PC-3 (cell line): ENCODE measurements around the gene RNU5D-1. TPM values are rescaled to one million over a fixed set of nuclear protein-coding genes. Genes with fewer than 3 reads are reported as not detected.

Source experiments
- ATAC-seq: fragments of 200-7000 bp; cut with Tn5 transposase; 2 replicates; pipeline ENCODE4 v1.9.1; 2020; ENCODE audit warnings: mild to moderate bottlenecking, moderate library complexity
- BruUV-seq: library from RNA; stranded (reverse); fragments of 400-500 nt; replicated peaks from 2 replicates; lab custom pipeline; 2021; lab: Mats Ljungman, UMichigan
- CTCF ChIA-PET: fragments of 300-600 bp; sonication (Branson Sonifier 250); formaldehyde crosslinking; loops from one replicate; lab custom pipeline; 2022; ENCODE audit warnings: antibody characterized with exemption; lab: Charles Lee
- POLR2A ChIA-PET: fragments of 300-600 bp; sonication (Branson Sonifier 250); formaldehyde crosslinking; loops from one replicate; lab custom pipeline; 2022; ENCODE audit warnings: antibody characterized with exemption; ENCODE audit not compliant: unreplicated experiment; lab: Charles Lee
- DNase-seq: peaks from one replicate; pipeline ENCODE4 v3.0.0-alpha.2; 2015
- H2AFZ ChIP-seq: fragments of 300-600 bp; sonication (generic); 2 replicates; pipeline ENCODE4 v1.6.0; 2016; ENCODE audit warnings: antibody characterized with exemption, low read length
- H3F3A ChIP-seq: fragments of 300-600 bp; sonication (generic); one replicate; pipeline ENCODE4 v1.6.0; 2017; ENCODE audit warnings: antibody characterized with exemption, low read length, control low read depth, mild to moderate bottlenecking; ENCODE audit not compliant: unreplicated experiment
- H3K27ac ChIP-seq: fragments of 300-600 bp; sonication (generic); 2 replicates; pipeline ENCODE4 v1.5.1; 2016; ENCODE audit warnings: mild to moderate bottlenecking, low read length
- H3K27me3 ChIP-seq: fragments of 300-600 bp; sonication (generic); 2 replicates; pipeline ENCODE4 v1.6.1; 2016; ENCODE audit warnings: low read length, mixed read lengths
- H3K36me3 ChIP-seq: fragments of 300-600 bp; sonication (generic); 2 replicates; pipeline ENCODE4 v1.6.1; 2016; ENCODE audit warnings: low read depth, mixed run types, low read length, mixed read lengths
- H3K4me1 ChIP-seq: fragments of 300-600 bp; sonication (generic); 2 replicates; pipeline ENCODE4 v1.5.1; 2016; ENCODE audit warnings: low read length; ENCODE audit not compliant: insufficient read depth
- H3K4me2 ChIP-seq: fragments of 300-600 bp; sonication (generic); 2 replicates; pipeline ENCODE4 v1.6.0; 2016; ENCODE audit warnings: low read length
- H3K4me3 ChIP-seq: fragments of 300-600 bp; sonication (generic); 2 replicates; pipeline ENCODE4 v1.5.1; 2016; ENCODE audit warnings: mild to moderate bottlenecking, low read length, mixed read lengths
- H3K79me2 ChIP-seq: fragments of 300-600 bp; sonication (generic); 2 replicates; pipeline ENCODE4 v1.6.1; 2017; ENCODE audit warnings: low read length, mixed read lengths
- H3K9ac ChIP-seq: fragments of 300-600 bp; sonication (generic); 2 replicates; pipeline ENCODE4 v1.6.0; 2016; ENCODE audit warnings: mild to moderate bottlenecking, low read length
- H3K9me2 ChIP-seq: fragments of 300-600 bp; sonication (generic); replicated peaks from 2 replicates; pipeline ENCODE4 v1.6.1; 2016; ENCODE audit warnings: mixed run types, low read length, mixed read lengths
- H3K9me3 ChIP-seq: fragments of 300-600 bp; sonication (generic); 2 replicates; pipeline ENCODE4 v1.6.1; 2016; ENCODE audit warnings: low read length, mixed read lengths
- H4K20me1 ChIP-seq: fragments of 300-600 bp; sonication (generic); 2 replicates; pipeline ENCODE4 v1.6.1; 2016; ENCODE audit warnings: low read length, mixed read lengths
- CTCF ChIP-seq: fragments of 300-600 bp; sonication (generic); conservative IDR thresholded peaks from 2 replicates; pipeline ENCODE4 v1.5.1; 2017; ENCODE audit warnings: antibody characterized with exemption, low read depth, mild to moderate bottlenecking, low read length
- EZH2 ChIP-seq: fragments of 300-600 bp; sonication (generic); IDR thresholded peaks from one replicate; pipeline ENCODE4 v1.6.1; 2017; ENCODE audit warnings: antibody characterized with exemption, mild to moderate bottlenecking, low read length; ENCODE audit not compliant: unreplicated experiment
- EZH2phosphoT487 ChIP-seq: fragments of 300-600 bp; sonication (generic); IDR thresholded peaks from 2 replicates; pipeline ENCODE4 v1.6.1; 2018; ENCODE audit warnings: mild to moderate bottlenecking, antibody characterized with exemption, low read length, borderline replicate concordance
- intact Hi-C: fragments of 100-400 bp; cut with micrococcal nuclease; formaldehyde crosslinking; loops from 2 replicates; pipeline ENCODE4 v1.9.0; 2023
- total RNA-seq: library from RNA; depleted of rRNA; stranded (reverse); fragments of >200 nt; gene quantifications from 2 replicates; pipeline ENCODE4 v1.2.3, GENCODE V29; 2014

RNU5D-1 gene
- total RNA-seq, 1 experiment from 2014 or later = not detected

GRCh38 chr1:44714944-44715571, 15.9 kb downstream of the RNU5D-1 start:
- H3K4me2 ChIP-seq = no peak overlapping the region
- peak overlapping the region; percentile 49 for H2AFZ ChIP-seq
- no peaks in the 10 kb centered on the region for H3K27me3 ChIP-seq
- intact Hi-C loops = no loop called here
- no peaks in the 10 kb centered on the region for H3F3A ChIP-seq
- no peaks in the 10 kb centered on the region for H4K20me1 ChIP-seq
- no peaks in the 10 kb centered on the region for H3K36me3 ChIP-seq
- ATAC-seq (peak; percentile 63), DNase-seq (peak; percentile 84)
- ChIA-PET POLR2A (no interaction called here), CTCF (no interaction called here)
- H3K9me3 ChIP-seq = no peaks in the 10 kb centered on the region
- H3K27ac ChIP-seq = no peak overlapping the region
- peaks cover 11% of the 10 kb centered on the region for H3K4me1 ChIP-seq
- no peaks in the 10 kb centered on the region for H3K79me2 ChIP-seq
- H3K9me2 ChIP-seq = no peaks in the 10 kb centered on the region
- H3K9ac ChIP-seq = no peak overlapping the region
- H3K4me3 ChIP-seq = no peak overlapping the region
- BruUV-seq = no TSS peak
- peak; percentile 90 for TF ChIP-seq CTCF
- no peak for TF ChIP-seq EZH2

GRCh38 chr1:44714532-44714931, 16.4 kb downstream of the RNU5D-1 start:
- peak overlapping the region; percentile 47 for H2AFZ ChIP-seq
- no peaks in the 10 kb centered on the region for H4K20me1 ChIP-seq
- no peak for ATAC-seq
- H3K9me2 ChIP-seq = no peaks in the 10 kb centered on the region
- H3F3A ChIP-seq = no peaks in the 10 kb centered on the region
- H3K27me3 ChIP-seq = no peaks in the 10 kb centered on the region
- no peak for TF ChIP-seq EZH2
- no peak overlapping the region for H3K9ac ChIP-seq
- no peaks in the 10 kb centered on the region for H3K79me2 ChIP-seq
- H3K36me3 ChIP-seq = no peaks in the 10 kb centered on the region
- no peak overlapping the region for H3K27ac ChIP-seq
- no TSS peak for BruUV-seq
- intact Hi-C loops = no loop called here
- ChIA-PET POLR2A (no interaction called here), CTCF (no interaction called here)
- no peak overlapping the region for H3K4me2 ChIP-seq
- H3K9me3 ChIP-seq = no peaks in the 10 kb centered on the region
- DNase-seq = no peak
- H3K4me3 ChIP-seq = no peak overlapping the region
- peaks cover 11% of the 10 kb centered on the region for H3K4me1 ChIP-seq

GRCh38 chr1:44713321-44713781, 17.6 kb downstream of the RNU5D-1 start:
- no peaks in the 10 kb centered on the region for H3F3A ChIP-seq
- peaks cover 18% of the 10 kb centered on the region for H3K4me1 ChIP-seq
- no peaks in the 10 kb centered on the region for H3K9me3 ChIP-seq
- TF ChIP-seq EZH2 (no peak), CTCF (no peak), EZH2phosphoT487 (no peak)
- ATAC-seq (peak; percentile 92), DNase-seq (peak; percentile 71)
- no TSS peak for BruUV-seq
- H3K79me2 ChIP-seq = no peaks in the 10 kb centered on the region
- intact Hi-C loops = no loop called here
- ChIA-PET CTCF (no interaction called here), POLR2A (no interaction called here)
- no peaks in the 10 kb centered on the region for H4K20me1 ChIP-seq
- no peaks in the 10 kb centered on the region for H3K27me3 ChIP-seq
- no peaks in the 10 kb centered on the region for H3K36me3 ChIP-seq
- no peak overlapping the region for H3K4me3 ChIP-seq
- no peak overlapping the region for H3K9ac ChIP-seq
- H2AFZ ChIP-seq = no peak overlapping the region
- H3K4me2 ChIP-seq = peak overlapping the region; percentile 16
- no peak overlapping the region for H3K27ac ChIP-seq
- no peaks in the 10 kb centered on the region for H3K9me2 ChIP-seq
